Omental fat pad (tissue), 4 donors: ENCODE results near the gene UBR1. TPM values are rescaled to one million over a fixed set of nuclear protein-coding genes. Genes with fewer than 3 reads are reported as not detected.
"Not testable (repeated sequence)": the region's sequence is repeated elsewhere in the genome, so short reads cannot be mapped to it uniquely, and the experiment has no call there.

Experiments
- ATAC-seq: fragments of 150-250 bp; one replicate; pipeline ENCODE4 v1.9.1; 2016; ENCODE audit warnings: mild to moderate bottlenecking, moderate library complexity; ENCODE audit not compliant: low FRiP score
- DNase-seq: peaks from one replicate; pipeline ENCODE4 v3.0.0-alpha.2; 2019; ENCODE audit warnings: low spot score
- total RNA-seq, 4 donors: library from RNA; depleted of rRNA; stranded (reverse); fragments of >200 nt; gene quantifications; one replicate each; pipeline ENCODE4 v1.1.0, GENCODE V29; 2016
- TF ChIP-seq, protein P1 (sequence below), 3 donors: fragments of 450-650 bp; IDR thresholded peaks; one replicate each; pipeline ENCODE4 v1.5.1; 2016 to 2017; ENCODE audit warnings: antibody characterized with exemption in 3 of 3, mild to moderate bottlenecking in 3 of 3, moderate library complexity in 2 of 3

The UBR1 gene
- total RNA-seq, 4 donors from 2014 or later, result 37.3 to 45.7 (median 43.5) TPM

DNA sequence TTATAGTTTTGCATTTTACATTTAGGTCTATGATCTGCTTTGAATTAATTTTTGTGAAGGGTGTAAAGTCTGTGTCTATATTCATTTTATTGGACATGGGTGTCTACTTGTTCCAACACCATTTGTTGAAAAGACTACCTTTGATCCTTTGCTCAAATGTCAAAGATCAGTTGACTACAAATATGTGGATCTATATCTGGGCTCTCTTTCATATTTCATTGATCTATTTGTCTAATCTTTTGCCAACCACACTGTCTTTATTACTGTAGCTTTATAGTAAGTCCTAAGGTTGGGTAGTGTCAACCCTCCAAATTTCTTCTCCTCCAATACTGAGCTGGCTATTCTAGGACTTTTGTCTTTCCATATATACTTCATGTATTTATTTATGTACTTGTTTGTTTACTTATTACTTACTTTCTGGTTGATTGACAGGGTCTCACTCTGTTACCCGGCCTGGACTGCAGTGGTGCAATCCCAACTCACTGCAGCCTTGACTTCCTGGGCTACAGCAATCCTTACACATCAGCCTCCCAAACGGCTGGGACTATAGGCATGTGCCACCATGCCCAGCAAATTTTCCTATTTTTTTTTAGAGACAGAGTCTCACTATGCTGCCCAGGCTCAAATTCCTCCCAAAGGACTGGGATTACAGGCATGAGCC is 131.5 kb downstream of the UBR1 start:
- DNase-seq, result no peak
- ATAC-seq, result no peak
- TF ChIP-seq, protein P1, sequence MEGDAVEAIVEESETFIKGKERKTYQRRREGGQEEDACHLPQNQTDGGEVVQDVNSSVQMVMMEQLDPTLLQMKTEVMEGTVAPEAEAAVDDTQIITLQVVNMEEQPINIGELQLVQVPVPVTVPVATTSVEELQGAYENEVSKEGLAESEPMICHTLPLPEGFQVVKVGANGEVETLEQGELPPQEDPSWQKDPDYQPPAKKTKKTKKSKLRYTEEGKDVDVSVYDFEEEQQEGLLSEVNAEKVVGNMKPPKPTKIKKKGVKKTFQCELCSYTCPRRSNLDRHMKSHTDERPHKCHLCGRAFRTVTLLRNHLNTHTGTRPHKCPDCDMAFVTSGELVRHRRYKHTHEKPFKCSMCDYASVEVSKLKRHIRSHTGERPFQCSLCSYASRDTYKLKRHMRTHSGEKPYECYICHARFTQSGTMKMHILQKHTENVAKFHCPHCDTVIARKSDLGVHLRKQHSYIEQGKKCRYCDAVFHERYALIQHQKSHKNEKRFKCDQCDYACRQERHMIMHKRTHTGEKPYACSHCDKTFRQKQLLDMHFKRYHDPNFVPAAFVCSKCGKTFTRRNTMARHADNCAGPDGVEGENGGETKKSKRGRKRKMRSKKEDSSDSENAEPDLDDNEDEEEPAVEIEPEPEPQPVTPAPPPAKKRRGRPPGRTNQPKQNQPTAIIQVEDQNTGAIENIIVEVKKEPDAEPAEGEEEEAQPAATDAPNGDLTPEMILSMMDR (IDR thresholded peaks at IDR 0.05), result no peak

DNA sequence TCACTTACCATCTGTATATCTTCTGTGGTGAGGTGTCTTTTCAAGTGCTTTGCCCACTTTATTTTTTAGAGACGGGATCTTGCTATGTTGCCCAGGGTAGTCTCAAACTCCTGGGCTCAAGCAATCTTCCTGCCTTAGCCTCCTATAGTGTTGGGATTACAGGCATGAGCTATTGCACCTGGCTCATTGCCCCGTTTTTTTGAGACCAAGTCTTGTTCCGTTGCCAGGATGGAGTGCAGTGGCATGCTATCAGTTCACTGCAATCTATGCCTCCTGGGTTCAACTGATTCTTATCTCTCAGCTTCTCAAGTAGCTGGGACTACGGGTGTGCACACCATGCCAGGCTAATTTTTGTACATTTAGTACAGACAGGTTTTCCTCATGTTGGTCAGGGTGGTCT is 132.7 kb downstream of the UBR1 start:
- no peak for DNase-seq
- ATAC-seq, result no peak
- TF ChIP-seq, protein P1 (IDR thresholded peaks at IDR 0.05), result no peak

DNA sequence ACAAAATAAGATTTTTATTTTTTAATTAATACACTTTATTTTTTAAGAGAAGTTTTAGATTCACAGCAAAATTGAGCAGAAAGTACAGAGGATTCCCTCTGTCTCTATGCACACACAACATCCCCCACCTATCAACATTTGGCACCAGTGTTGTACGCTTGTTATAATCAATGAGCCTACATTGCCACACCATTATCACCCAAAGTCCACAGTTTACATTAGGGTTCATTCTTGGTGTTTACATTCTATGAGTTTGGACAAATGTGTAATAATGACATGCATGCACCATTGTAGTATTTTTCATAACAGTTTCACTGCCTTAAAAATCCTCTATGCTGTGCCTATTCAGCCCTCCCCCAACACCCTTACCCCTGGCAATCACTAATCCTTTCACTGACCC is 134.0 kb downstream of the UBR1 start:
- TF ChIP-seq, protein P1 (IDR thresholded peaks at IDR 0.05), result no peak

DNA sequence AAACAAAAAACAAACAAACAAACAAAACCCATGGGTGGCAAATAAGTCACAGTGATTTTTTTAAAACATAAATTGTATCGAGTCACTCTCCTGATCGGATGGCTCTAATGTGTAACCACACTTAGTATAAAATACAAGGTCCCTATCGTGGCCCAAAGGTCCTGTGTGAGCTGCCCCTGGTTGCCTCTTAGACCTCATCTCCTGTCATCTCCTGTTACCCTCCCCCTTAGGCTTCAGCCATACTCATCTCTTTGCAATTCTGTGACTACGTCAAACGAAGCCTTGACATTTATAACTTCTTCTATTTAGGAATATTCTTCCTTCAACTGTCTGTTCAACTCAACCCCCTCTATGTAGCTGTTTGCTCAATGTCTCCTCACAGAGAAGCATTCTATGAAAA is 141.4 kb downstream of the UBR1 start:
- TF ChIP-seq, protein P1 (IDR thresholded peaks at IDR 0.05), result no peak
- ATAC-seq (no peak), DNase-seq (no peak)

More for the DNA sequence above, 134.0 kb downstream of the UBR1 start:
- DNase-seq (no peak), ATAC-seq (no peak)

DNA sequence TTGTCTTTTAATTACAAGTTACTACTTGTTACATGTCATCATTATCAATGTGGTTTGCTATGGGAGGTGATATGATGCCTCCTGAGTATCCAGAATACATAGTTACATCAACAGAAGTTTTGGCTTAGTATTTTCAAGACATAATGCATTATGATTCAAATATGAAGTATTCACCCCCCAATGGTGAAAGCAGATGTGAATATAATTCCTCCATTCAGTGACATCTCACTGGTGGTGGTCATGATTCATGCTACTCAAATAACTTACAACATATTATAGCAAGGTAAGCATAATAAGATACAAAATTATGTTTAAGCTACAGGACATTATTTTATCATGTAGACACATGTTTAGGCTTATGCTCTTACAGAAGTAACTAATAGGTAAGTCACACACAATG is 150.3 kb downstream of the UBR1 start:
- TF ChIP-seq, protein P1 (IDR thresholded peaks at IDR 0.05), result no peak
- no peak for ATAC-seq

DNA sequence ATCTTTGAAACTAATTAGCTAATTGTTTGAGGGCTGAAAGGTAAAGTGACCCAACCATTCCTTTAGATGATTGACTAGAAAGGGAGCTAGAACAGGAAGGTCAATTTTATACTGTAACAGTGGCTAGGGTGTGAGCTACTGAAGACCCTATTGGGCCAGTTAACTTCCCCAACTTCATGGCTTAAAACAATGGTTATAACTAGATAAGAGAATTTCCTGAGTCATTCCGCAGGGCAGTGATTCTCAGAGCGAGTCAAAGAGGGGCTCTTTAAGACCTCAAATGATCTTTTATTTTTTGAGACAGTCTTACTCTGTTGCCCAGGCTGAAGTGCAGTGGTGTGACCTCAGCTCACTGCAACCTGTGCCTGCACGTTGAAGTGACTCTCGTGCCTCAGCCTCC is 151.5 kb downstream of the UBR1 start:
- TF ChIP-seq, protein P1 (IDR thresholded peaks at IDR 0.05), result no peak
- DNase-seq (no peak), ATAC-seq (no peak)

More for the DNA sequence above, 150.3 kb downstream of the UBR1 start:
- no peak for DNase-seq

DNA sequence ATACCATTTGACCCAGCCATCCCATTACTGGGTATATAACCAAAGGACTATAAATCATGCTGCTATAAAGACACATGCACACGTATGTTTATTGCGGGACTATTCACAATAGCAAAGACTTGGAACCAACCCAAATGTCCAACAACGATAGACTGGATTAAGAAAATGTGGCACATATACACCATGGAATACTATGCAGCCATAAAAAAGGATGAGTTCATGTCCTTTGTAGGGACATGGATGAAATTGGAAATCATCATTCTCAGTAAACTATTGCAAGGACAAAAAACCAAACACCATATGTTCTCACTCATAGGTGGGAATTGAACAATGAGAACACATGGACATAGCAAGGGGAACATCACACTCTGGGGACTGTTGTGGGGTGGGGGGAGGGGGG is 156.9 kb downstream of the UBR1 start:
- not testable (repeated sequence) for DNase-seq, ATAC-seq
